Tibial nerve (tissue), 3 donors: ENCODE measurements around the gene CCL22.

Experiments used
- POLR2A ChIP-seq, 2 donors: fragments of 450-650 bp; IDR thresholded peaks; one replicate each; pipeline ENCODE4 v1.6.1; 2017; ENCODE audit warnings: antibody characterized with exemption in 2 of 2, mild to moderate bottlenecking in 2 of 2, moderate library complexity in 2 of 2
- TF ChIP-seq, protein P1 (sequence below), 5 experiments: fragments of 200-600 bp in 3 of 5; fragments of 450-650 bp in 2 of 5; sonication (generic) in 3 of 5; IDR thresholded peaks; one replicate each; pipeline ENCODE4 v1.5.1; 2016 to 2019; ENCODE audit warnings: antibody characterized with exemption in 5 of 5, mild to moderate bottlenecking in 3 of 5, moderate library complexity in 2 of 5

- TF ChIP-seq, protein P1, sequence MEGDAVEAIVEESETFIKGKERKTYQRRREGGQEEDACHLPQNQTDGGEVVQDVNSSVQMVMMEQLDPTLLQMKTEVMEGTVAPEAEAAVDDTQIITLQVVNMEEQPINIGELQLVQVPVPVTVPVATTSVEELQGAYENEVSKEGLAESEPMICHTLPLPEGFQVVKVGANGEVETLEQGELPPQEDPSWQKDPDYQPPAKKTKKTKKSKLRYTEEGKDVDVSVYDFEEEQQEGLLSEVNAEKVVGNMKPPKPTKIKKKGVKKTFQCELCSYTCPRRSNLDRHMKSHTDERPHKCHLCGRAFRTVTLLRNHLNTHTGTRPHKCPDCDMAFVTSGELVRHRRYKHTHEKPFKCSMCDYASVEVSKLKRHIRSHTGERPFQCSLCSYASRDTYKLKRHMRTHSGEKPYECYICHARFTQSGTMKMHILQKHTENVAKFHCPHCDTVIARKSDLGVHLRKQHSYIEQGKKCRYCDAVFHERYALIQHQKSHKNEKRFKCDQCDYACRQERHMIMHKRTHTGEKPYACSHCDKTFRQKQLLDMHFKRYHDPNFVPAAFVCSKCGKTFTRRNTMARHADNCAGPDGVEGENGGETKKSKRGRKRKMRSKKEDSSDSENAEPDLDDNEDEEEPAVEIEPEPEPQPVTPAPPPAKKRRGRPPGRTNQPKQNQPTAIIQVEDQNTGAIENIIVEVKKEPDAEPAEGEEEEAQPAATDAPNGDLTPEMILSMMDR (IDR thresholded peaks at IDR 0.05), result no peak
- TF ChIP-seq POLR2A (IDR thresholded peaks at IDR 0.05), result no peak
These were observed 9.2 kb upstream of the CCL22 start for GRCh38 chr16:57349212-57350031.
